Retinal pigment epithelial cell (primary cell): ENCODE measurements around the gene APBA2.

Experiments used
- DNase-seq: peaks from one replicate; pipeline ENCODE4 v3.0.0-alpha.2; 2010; ENCODE audit warnings: low read depth
- H3K4me3 ChIP-seq: 2 replicates; pipeline ENCODE4 v1.5.1; 2011; ENCODE audit warnings: mild to moderate bottlenecking, low read length, control low read depth, moderate library complexity
- CTCF ChIP-seq: conservative IDR thresholded peaks from 2 replicates; pipeline ENCODE4 v1.5.1; 2011; ENCODE audit warnings: low read depth, low read length, control low read depth, inconsistent platforms

The APBA2 gene

DNA sequence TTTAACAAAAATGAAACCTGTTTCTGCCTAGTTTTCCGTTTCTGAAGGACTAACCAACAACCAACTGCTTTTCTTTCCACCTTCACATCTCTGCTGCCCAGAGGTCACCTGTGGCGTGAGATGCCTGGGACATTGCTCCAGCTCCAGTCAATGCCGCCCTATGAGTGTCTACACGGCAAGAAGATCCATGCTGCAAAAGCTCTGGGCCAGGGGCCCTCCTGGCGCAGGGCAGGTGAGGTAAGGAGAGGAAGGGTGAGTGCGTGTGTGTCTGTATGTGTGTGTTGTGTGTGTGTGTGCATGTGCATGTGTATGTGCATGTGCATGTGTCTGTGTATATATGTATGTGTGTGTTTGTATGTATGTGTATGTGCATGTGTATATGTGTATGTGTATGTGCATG is 252.5 kb downstream of the APBA2 start:
- no peak overlapping the region for H3K4me3 ChIP-seq
- DNase-seq: no peak
- no peak for TF ChIP-seq CTCF

DNA sequence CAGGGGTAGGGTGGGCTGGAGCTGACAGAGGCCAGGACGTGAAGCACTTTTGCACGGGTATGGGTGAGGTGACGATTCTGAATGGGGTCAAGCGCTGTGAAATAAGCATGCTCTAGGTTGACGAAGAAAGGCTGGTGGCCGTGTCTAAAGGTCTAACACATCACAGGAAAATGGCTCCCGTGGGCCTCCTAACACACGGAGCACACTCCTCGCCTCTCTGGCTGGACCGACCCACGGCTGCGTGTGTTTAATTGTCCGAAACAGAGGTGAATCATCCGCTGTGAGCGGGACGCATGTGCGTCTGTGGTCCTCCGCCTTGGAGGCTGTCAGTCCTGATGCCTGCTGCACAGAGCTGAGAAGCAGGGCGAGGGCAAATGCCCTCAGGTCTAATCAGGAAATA is 253.3 kb downstream of the APBA2 start:
- no peak for TF ChIP-seq CTCF
- H3K4me3 ChIP-seq: no peak overlapping the region
- DNase-seq: no peak

- peak overlapping the region; percentile 31 for H3K4me3 ChIP-seq
- DNase-seq: no peak
- peak; percentile 99 for TF ChIP-seq CTCF
Observed at GRCh38 chr15:29139540-29140459, 254.0 kb downstream of the APBA2 start.

DNA sequence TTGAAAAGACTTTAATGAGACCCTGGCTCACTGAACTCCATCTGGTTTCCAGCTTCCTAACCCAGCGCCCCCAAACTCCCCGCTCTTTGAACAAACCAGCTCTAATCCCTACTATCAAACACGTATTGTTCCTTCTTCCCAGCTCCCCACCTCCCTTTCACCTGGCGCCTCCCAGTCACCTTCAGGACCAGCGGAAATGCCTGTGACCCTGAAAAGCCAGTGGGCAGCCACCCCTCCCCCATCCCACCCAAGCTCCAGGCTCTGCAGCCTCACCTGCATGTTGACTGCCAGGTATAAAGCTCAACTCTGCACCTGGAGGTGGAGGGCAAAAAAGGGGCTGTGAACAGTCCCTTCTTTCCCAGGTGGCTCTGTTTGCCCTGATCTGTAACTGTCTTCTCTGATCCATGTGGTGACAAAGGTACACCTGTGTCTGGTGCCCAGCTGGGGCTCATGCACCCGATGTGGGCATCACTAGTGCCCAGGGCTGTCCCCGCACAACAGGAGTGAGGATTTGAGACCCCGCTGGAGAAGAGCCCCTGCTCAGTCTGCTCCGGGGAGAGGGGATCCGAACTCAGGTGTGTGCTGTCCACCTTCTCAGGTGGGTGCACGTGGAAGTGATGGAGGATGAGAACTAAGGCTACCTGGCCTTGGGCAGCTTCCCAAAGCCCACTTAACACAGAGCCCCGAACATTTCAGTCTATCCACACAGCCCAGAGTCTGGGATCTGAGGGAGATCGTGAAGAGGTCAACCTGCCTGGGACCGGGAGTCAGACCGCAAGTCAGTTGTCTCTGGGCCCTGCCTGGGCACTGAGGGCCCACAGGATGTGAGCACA is 254.9 kb downstream of the APBA2 start:
- TF ChIP-seq CTCF: no peak
- peak overlapping the region; percentile 31 for H3K4me3 ChIP-seq
- DNase-seq: no peak

DNA sequence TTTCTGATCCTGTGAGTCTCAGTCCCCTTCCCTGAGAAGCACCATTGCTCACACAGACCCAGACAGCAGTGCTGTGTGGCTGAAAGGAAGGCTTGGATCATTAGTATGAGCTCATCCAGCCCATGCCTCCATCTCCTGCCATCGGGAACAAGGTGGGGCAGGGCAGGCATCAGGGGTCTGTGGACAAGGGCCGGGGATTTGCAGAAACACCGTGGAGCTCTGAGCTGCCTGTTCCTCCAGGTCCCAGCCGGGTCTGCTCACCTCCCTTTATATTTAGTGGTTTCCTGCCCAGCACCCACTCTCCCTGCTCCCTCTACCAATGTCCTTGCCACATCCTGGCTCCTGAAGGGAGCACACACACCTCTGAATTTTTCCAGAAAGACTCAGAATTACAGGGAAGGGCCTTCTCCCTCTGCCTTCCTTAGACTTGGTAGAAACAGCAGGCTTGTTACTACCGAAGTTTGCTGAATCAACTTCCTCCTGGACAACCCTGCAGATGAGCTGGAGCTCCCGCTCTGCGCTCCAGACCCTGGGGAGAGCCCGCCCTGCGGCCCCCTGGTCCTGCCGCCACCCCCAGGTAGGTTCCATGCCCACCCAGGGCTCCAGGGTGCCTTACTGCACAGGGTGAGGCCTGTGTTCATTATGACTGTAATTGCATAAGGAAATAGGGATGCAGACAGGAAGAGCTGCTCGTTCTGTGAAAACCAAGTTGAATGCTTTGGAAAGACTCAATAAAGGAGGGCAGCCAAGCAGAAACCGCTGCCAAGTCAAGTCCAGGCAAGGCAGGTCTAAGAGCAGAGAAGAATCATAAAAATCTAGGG is 255.7 kb downstream of the APBA2 start:
- no peak overlapping the region for H3K4me3 ChIP-seq
- DNase-seq: no peak
- no peak for TF ChIP-seq CTCF

DNA sequence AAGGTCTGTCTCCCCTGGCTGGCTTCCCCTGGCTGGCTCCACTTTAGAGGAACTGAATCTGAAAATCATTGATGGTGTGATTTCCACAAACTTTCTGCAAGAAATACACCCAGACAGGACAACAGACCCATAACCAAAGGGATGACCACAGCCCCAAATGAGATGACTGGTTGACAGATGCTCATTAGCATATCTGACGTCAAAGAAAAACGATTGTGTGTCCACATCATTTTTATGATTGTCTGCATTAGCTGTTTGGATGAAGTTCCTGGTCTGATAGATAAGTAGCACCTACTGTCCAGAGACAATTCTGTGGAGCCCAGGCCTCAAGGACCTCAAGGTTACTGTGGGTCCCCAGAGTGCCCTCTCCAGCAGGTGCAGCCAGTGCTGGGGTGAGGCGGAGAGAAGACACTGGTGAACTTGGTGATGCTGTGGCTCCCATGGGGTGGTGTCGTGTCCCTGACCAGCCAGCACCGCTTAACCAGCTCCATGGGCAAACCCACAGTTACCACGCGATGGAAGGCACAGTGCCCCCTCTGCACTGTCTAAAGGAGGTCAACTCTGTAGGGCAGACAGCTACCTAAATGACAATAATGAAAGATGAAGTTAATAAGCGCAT is 256.5 kb downstream of the APBA2 start:
- no peak overlapping the region for H3K4me3 ChIP-seq
- DNase-seq: no peak
- TF ChIP-seq CTCF: no peak
